Germinal center (tissue), 1 donor: Measurements from ENCODE around the gene TEX2.
A peak's percentile ranks its signal among the peaks of the same experiment; 100 is the strongest.
"Not testable (repeated sequence)": the region's sequence is repeated elsewhere in the genome, so short reads cannot be mapped to it uniquely, and the experiment has no call there.

Experiments used
- DNase-seq: peaks from one replicate; pipeline ENCODE4 v3.0.0; 2012; ENCODE audit warnings: mixed read lengths, low spot score

TEX2 gene

GRCh38 chr17:64264891-64265290 is 1.8 kb upstream of the TEX2 start:
- DNase-seq: no peak

GRCh38 chr17:64262198-64262999 is 661 bp downstream of the TEX2 start:
- DNase-seq: peak; percentile 53

- no peak for DNase-seq
These were observed 1.5 kb downstream of the TEX2 start for GRCh38 chr17:64261417-64262145.

- no peak for DNase-seq
These were observed 2.2 kb downstream of the TEX2 start for GRCh38 chr17:64260886-64261285.

GRCh38 chr17:64259922-64260321 is 3.1 kb downstream of the TEX2 start:
- DNase-seq: no peak

- no peak for DNase-seq
These were observed 3.6 kb downstream of the TEX2 start for GRCh38 chr17:64259426-64259825.

GRCh38 chr17:64256913-64257807 is 5.9 kb downstream of the TEX2 start:
- no peak for DNase-seq

GRCh38 chr17:64255764-64256163 is 7.3 kb downstream of the TEX2 start:
- no peak for DNase-seq

- DNase-seq: no peak
These were observed 8.3 kb downstream of the TEX2 start for GRCh38 chr17:64254755-64255154.

- no peak for DNase-seq
These were observed 9.6 kb downstream of the TEX2 start for GRCh38 chr17:64253470-64253869.

- no peak for DNase-seq
These were observed 10.2 kb downstream of the TEX2 start for GRCh38 chr17:64252831-64253230.

- DNase-seq: no peak
These were observed 12.7 kb downstream of the TEX2 start for GRCh38 chr17:64250233-64250835.

GRCh38 chr17:64247836-64248235 is 15.2 kb downstream of the TEX2 start:
- no peak for DNase-seq

GRCh38 chr17:64245218-64246145 is 17.6 kb downstream of the TEX2 start:
- DNase-seq: no peak

GRCh38 chr17:64244165-64244564 is 18.9 kb downstream of the TEX2 start:
- no peak for DNase-seq

- DNase-seq: no peak
These were observed 19.7 kb downstream of the TEX2 start for GRCh38 chr17:64243340-64243739.

- no peak for DNase-seq
These were observed 20.4 kb downstream of the TEX2 start for GRCh38 chr17:64242633-64243032.

GRCh38 chr17:64240741-64241347 is 22.2 kb downstream of the TEX2 start:
- DNase-seq: no peak

- no peak for DNase-seq
These were observed 22.8 kb downstream of the TEX2 start for GRCh38 chr17:64240261-64240740.

GRCh38 chr17:64238449-64238848 is 24.6 kb downstream of the TEX2 start:
- not testable (repeated sequence) for DNase-seq
